Ovary (tissue), 9 donors: Measurements from ENCODE around the gene DDX24. TPM values are rescaled to one million over a fixed set of nuclear protein-coding genes. Genes with fewer than 3 reads are reported as not detected.

Source experiments
- DNase-seq, 5 donors: peaks; one replicate each; pipeline ENCODE4 v3.0.0-alpha.2; 2019 to 2020
- H3K27ac ChIP-seq, 2 donors: fragments of 200-600 bp; one replicate each; pipeline versions ENCODE4 v1.5.1 to v1.8.0; 2019 to 2022
- H3K27me3 ChIP-seq: fragments of 200-600 bp; one replicate; pipeline ENCODE4 v1.8.0; 2022
- H3K36me3 ChIP-seq: fragments of 200-600 bp; sonication (generic); one replicate; pipeline ENCODE4 v1.5.1; 2019
- H3K4me1 ChIP-seq: one replicate; pipeline ENCODE4 v1.8.1; 2013; ENCODE audit warnings: mild to moderate bottlenecking, moderate library complexity; ENCODE audit not compliant: insufficient read depth
- H3K4me3 ChIP-seq: fragments of 200-600 bp; sonication (generic); one replicate; pipeline ENCODE4 v1.5.1; 2017
- H3K9me3 ChIP-seq, 2 donors: fragments of 200-600 bp in 1 of 2; sonication (generic) in 1 of 2; one replicate each; pipeline versions ENCODE4 v1.5.1 to v1.8.1; 2013 to 2019; ENCODE audit warnings: mild to moderate bottlenecking in 1 of 2, moderate library complexity in 1 of 2
- EP300 ChIP-seq: sonication (generic); formaldehyde crosslinking; IDR thresholded peaks from one replicate; pipeline ENCODE4 v1.6.1; 2017; ENCODE audit warnings: antibody characterized with exemption
- POLR2A ChIP-seq: fragments of 450-650 bp; IDR thresholded peaks from one replicate; pipeline ENCODE4 v1.6.1; 2017; ENCODE audit warnings: antibody characterized with exemption, mild to moderate bottlenecking, moderate library complexity
- WGBS, 3 donors: extraction: QIAGEN DNeasy Blood & Tissue Kit in 1 of 3; methylation state at CpG; one replicate each; pipeline versions ENCODE4 v1.1.5 to v1.1.7; 2013 to 2017; 5-methylcytosine and 5-hydroxymethylcytosine counted together
- intact Hi-C, 4 donors: fragments of 100-400 bp; cut with DNase I; formaldehyde crosslinking; loops; one replicate each; pipeline versions ENCODE4 v1.11.0 to v1.15.1; 2022 to 2023
- polyA plus RNA-seq, 2 donors: library from polyadenylated mRNA; stranded (reverse); fragments of 200-250 nt in 1 of 2; fragments of 350-450 nt in 1 of 2; fragmentation: Illumina TruSeq in 1 of 2; extraction: RNeasy Lipid Tissue Mini Kit (QIAGEN cat#74804) in 1 of 2; gene quantifications; one replicate each; pipeline ENCODE4 v1.2.3, GENCODE V29; 2013 to 2014
- total RNA-seq, 7 donors: library from RNA; depleted of rRNA in 2 of 7; stranded (reverse); fragments of >200 nt in 2 of 7; fragmentation: NEBNext Ultra II Directional in 3 of 7; extraction: Animal tissue kit (Norgen Biotek cat#: 25700) in 3 of 7; gene quantifications; one replicate each; pipeline versions ENCODE4 v1.1.0 to v1.2.4, GENCODE V29; 2016 to 2023
- TF ChIP-seq, protein P1 (sequence below), 3 donors: fragments of 450-650 bp in 2 of 3; fragments of 200-600 bp in 1 of 3; IDR thresholded peaks; one replicate each; pipeline versions ENCODE4 v1.5.1 to v1.8.0; 2016 to 2022; ENCODE audit warnings: antibody characterized with exemption in 3 of 3, mild to moderate bottlenecking in 1 of 3
- donor health status: DM: no; HTN: no; CAD: no; lungs with moderate emphysema.
- donor health status: DM: no; HTN: no; CAD: no.
- donor health status: Bipolar disorder and iron deficiency.
- donor health status: DM: yes; HTN: yes; CAD: no.
- donor health status: DM: no; HTN: no; CAD: no.
- donor health status: DM: yes; HTN: yes; CAD: no.

DDX24 gene
- total and polyA plus RNA-seq, 9 donors = 98.8 to 521 (median 233) TPM

DNA sequence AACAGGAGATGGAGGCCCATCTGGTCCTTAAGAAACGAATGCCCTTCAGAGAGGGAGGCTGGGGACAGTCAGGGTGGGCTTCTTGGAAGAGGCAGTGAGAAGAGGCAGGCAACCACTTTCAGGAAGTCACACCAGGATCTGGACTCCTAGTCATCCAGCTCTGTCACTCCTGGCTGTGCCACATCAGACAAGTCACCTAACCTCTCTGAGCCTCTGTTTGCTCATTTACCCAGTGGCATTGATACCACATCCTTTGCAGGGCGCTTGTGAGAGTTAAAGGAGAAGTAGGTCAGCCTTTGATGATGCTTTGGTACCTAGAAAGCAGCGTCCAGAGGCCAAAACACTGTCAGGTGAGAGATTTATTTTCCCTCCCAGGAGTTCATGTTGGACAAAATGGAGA lies 72.8 kb downstream of the DDX24 start:
- no peak for TF ChIP-seq EP300
- TF ChIP-seq POLR2A = no peak
- TF ChIP-seq, protein P1, sequence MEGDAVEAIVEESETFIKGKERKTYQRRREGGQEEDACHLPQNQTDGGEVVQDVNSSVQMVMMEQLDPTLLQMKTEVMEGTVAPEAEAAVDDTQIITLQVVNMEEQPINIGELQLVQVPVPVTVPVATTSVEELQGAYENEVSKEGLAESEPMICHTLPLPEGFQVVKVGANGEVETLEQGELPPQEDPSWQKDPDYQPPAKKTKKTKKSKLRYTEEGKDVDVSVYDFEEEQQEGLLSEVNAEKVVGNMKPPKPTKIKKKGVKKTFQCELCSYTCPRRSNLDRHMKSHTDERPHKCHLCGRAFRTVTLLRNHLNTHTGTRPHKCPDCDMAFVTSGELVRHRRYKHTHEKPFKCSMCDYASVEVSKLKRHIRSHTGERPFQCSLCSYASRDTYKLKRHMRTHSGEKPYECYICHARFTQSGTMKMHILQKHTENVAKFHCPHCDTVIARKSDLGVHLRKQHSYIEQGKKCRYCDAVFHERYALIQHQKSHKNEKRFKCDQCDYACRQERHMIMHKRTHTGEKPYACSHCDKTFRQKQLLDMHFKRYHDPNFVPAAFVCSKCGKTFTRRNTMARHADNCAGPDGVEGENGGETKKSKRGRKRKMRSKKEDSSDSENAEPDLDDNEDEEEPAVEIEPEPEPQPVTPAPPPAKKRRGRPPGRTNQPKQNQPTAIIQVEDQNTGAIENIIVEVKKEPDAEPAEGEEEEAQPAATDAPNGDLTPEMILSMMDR (IDR thresholded peaks at IDR 0.05) = no peak
- H3K9me3 ChIP-seq = no peaks in the 10 kb centered on the region
- no peak overlapping the region for H3K27ac ChIP-seq
- H3K27me3 ChIP-seq = no peaks in the 10 kb centered on the region
- no peak for DNase-seq
- H3K4me1 ChIP-seq = no peaks in the 10 kb centered on the region
- WGBS, 3 donors = 70 to 73% (median 72%) methylated on average over 3 of the region's 3 CpGs
- intact Hi-C loops = no loop called here
- no peaks in the 10 kb centered on the region for H3K36me3 ChIP-seq
- no peak overlapping the region for H3K4me3 ChIP-seq

DNA sequence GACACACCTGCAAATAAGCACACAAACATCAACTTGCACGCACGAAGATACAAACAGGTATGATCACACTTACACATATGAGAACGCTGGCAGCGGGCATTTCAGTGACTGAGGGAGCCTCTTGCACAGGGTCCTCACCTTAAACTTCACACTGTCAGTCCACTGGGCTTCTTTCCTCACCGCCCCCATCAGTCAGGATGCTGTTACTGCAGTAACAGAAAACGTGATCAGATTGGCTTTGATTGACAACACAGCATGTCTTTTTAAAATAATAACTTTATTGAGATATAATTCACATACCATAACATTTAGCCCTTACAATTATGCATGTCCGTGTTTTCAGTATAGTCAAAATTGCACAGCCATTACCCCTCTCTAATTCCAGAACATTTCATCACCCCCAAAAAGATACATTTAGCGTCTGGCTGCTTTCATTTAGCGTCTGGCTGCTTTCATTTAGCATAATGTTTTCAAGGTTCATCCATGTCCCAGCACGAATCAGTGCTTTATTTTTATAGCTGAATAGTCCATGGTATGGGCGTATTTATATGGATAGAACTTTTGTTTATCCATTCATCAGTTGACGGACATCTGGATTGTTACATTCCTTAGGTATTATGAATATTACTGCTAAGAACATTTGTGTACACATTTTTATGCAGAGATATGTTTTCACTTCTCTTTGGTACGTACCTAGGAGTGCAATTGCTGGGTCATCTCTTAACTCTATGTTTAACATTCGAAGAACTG lies 75.5 kb downstream of the DDX24 start:
- H3K27ac ChIP-seq = no peak overlapping the region
- no peak for DNase-seq
- TF ChIP-seq POLR2A = no peak
- H3K4me3 ChIP-seq = no peak overlapping the region
- no peaks in the 10 kb centered on the region for H3K4me1 ChIP-seq
- no peaks in the 10 kb centered on the region for H3K9me3 ChIP-seq
- intact Hi-C loops = no loop called here
- 54 to 59% (median 59%) methylated on average over 14 of the region's 14 CpGs for WGBS, 3 donors
- no peaks in the 10 kb centered on the region for H3K27me3 ChIP-seq
- H3K36me3 ChIP-seq = no peaks in the 10 kb centered on the region

DNA sequence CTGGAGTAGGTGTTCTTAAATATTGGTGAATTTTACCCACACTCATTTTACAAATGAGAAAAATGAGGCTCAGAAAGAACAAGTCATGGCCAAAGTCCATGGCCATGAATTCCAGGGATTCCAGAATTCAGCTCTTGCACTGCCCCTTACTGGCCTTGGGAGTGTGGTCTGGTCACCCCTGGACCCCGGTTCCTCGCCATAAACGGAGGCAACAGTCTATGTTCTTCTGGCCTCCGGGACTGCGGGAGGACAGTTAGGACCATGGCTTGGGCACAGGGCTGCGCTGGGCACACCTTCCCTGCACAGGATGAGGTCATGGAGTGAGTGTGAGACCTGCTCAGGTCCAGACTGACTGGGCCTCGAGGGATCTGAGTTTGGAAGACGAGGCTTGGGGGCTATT lies 77.0 kb downstream of the DDX24 start:
- Histone ChIP-seq H3K36me3 (no peaks in the 10 kb centered on the region), H3K4me1 (no peaks in the 10 kb centered on the region), H3K9me3 (no peaks in the 10 kb centered on the region), H3K4me3 (no peak overlapping the region), H3K27ac (no peak overlapping the region), H3K27me3 (no peaks in the 10 kb centered on the region)
- WGBS, 3 donors = 43 to 48% (median 47%) methylated on average over 8 of the region's 8 CpGs
- DNase-seq = no peak
- TF ChIP-seq POLR2A (no peak), EP300 (no peak)
- TF ChIP-seq, protein P1 (IDR thresholded peaks at IDR 0.05) = no peak
- intact Hi-C loops = no loop called here

DNA sequence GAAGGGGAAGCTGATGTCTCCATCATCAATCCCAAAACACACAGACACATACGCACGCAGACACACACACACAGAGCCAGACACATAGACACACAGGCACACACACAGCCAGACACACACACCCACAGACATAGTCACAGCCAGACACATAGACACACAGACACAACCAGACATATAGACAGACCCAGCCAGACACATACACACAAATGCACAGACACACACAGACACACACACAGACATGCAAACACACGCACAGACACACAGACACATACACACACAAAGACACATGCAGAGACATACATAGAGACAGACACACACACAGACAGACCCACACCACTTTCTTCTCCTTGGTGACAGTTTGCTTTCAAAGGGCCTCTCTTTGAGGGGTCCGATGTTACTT lies 77.6 kb downstream of the DDX24 start:
- no peaks in the 10 kb centered on the region for H3K27me3 ChIP-seq
- WGBS, 3 donors = 82 to 93% (median 82%) methylated on average over 4 of the region's 4 CpGs
- no peak overlapping the region for H3K4me3 ChIP-seq
- TF ChIP-seq, protein P1 (IDR thresholded peaks at IDR 0.05) = no peak
- TF ChIP-seq POLR2A (no peak), EP300 (no peak)
- no peak overlapping the region for H3K27ac ChIP-seq
- no peak for DNase-seq
- no peaks in the 10 kb centered on the region for H3K9me3 ChIP-seq
- no peaks in the 10 kb centered on the region for H3K4me1 ChIP-seq
- intact Hi-C loops = loop anchor here in 1 of 4 donors (2.0 kb wide), 1 partner anchor 65 kb away; no protein-coding TSS in a partner anchor
- no peaks in the 10 kb centered on the region for H3K36me3 ChIP-seq
